NCI-H526 treated with DMSO at 0.1 percent for 48 hours (cell line): ENCODE data around the gene GNB1.

Experiments
- DNase-seq: peaks from one replicate; lab custom pipeline; 2025; lab: John Stamatoyannopoulos, UW

GNB1 gene

GRCh38 chr1:1825217-1825616, 65.7 kb downstream of the GNB1 start:
- DNase-seq: no peak

GRCh38 chr1:1819762-1820161, 71.1 kb downstream of the GNB1 start:
- no peak for DNase-seq

- no peak for DNase-seq
Observed at GRCh38 chr1:1817221-1817620, 73.7 kb downstream of the GNB1 start.

GRCh38 chr1:1815606-1816281, 75.1 kb downstream of the GNB1 start:
- DNase-seq: no peak

- DNase-seq: no peak
Observed at GRCh38 chr1:1809489-1809888, 81.4 kb downstream of the GNB1 start.

- DNase-seq: no peak
Observed at GRCh38 chr1:1808206-1808605, 82.7 kb downstream of the GNB1 start.

GRCh38 chr1:1806890-1807289, 84.0 kb downstream of the GNB1 start:
- DNase-seq: no peak

- no peak for DNase-seq
Observed at GRCh38 chr1:1804301-1804700, 86.6 kb downstream of the GNB1 start.

- DNase-seq: no peak
Observed at GRCh38 chr1:1802871-1803270, 88.0 kb downstream of the GNB1 start.

- no peak for DNase-seq
Observed at GRCh38 chr1:1799716-1800115, 91.2 kb downstream of the GNB1 start.

GRCh38 chr1:1797731-1798341, 93.1 kb downstream of the GNB1 start:
- DNase-seq: no peak

GRCh38 chr1:1796466-1796865, 94.4 kb downstream of the GNB1 start:
- DNase-seq: no peak

- no peak for DNase-seq
Observed at GRCh38 chr1:1794999-1795398, 95.9 kb downstream of the GNB1 start.

- no peak for DNase-seq
Observed at GRCh38 chr1:1793481-1794244, 97.2 kb downstream of the GNB1 start.

- DNase-seq: no peak
Observed at GRCh38 chr1:1788646-1789431, 102.0 kb downstream of the GNB1 start.

- DNase-seq: no peak
Observed at GRCh38 chr1:1788136-1788535, 102.8 kb downstream of the GNB1 start.

- DNase-seq: no peak
Observed at GRCh38 chr1:1786836-1787605, 103.9 kb downstream of the GNB1 start.

- DNase-seq: no peak
Observed at GRCh38 chr1:1785666-1786065, 105.2 kb downstream of the GNB1 start.

- DNase-seq: no peak
Observed at GRCh38 chr1:1784933-1785332, 106.0 kb downstream of the GNB1 start.

- no peak for DNase-seq
Observed at GRCh38 chr1:1783320-1783719, 107.6 kb downstream of the GNB1 start.

GRCh38 chr1:1782399-1783221, 108.3 kb downstream of the GNB1 start:
- no peak for DNase-seq
